ENCODE data around the gene UVRAG. TPM values are rescaled to one million over a fixed set of nuclear protein-coding genes. Genes with fewer than 3 reads are reported as not detected.

UVRAG gene
- total RNA-seq, 1 donor from 2014 or later: 31.0 TPM

GRCh38 chr11:76035020-76035419 is 220.0 kb downstream of the UVRAG start:
- no peak overlapping the region for H3K4me3 ChIP-seq
- no peaks in the 10 kb centered on the region for H3K27me3 ChIP-seq
- intact Hi-C loops (cut with DNase I): no loop called here
- no peaks in the 10 kb centered on the region for H3K36me3 ChIP-seq
- ATAC-seq (no peak), DNase-seq (no peak)
- no peak overlapping the region for H3K27ac ChIP-seq
- H3K4me1 ChIP-seq: no peaks in the 10 kb centered on the region
- no peak for TF ChIP-seq CTCF (IDR thresholded peaks at IDR 0.05)
- no peaks in the 10 kb centered on the region for H3K9me3 ChIP-seq

- intact Hi-C loops (cut with DNase I): no loop called here
- ATAC-seq (no peak), DNase-seq (no peak)
- Histone ChIP-seq H3K27ac (no peak overlapping the region), H3K4me1 (no peaks in the 10 kb centered on the region), H3K27me3 (no peaks in the 10 kb centered on the region), H3K4me3 (no peak overlapping the region), H3K9me3 (no peaks in the 10 kb centered on the region), H3K36me3 (no peaks in the 10 kb centered on the region)
- TF ChIP-seq CTCF (IDR thresholded peaks at IDR 0.05): no peak
Measured at GRCh38 chr11:76038608-76039007, 223.6 kb downstream of the UVRAG start.

GRCh38 chr11:76041208-76041607 is 226.2 kb downstream of the UVRAG start:
- intact Hi-C loops (cut with DNase I): no loop called here

GRCh38 chr11:76044750-76045320 is 229.8 kb downstream of the UVRAG start:
- ATAC-seq: no peak
- intact Hi-C loops (cut with DNase I): no loop called here

More at GRCh38 chr11:76041208-76041607, 226.2 kb downstream of the UVRAG start:
- H3K4me3 ChIP-seq: no peak overlapping the region
- DNase-seq (no peak), ATAC-seq (no peak)
- H3K36me3 ChIP-seq: no peaks in the 10 kb centered on the region
- no peaks in the 10 kb centered on the region for H3K27me3 ChIP-seq
- no peaks in the 10 kb centered on the region for H3K4me1 ChIP-seq
- no peaks in the 10 kb centered on the region for H3K9me3 ChIP-seq
- no peak overlapping the region for H3K27ac ChIP-seq
- TF ChIP-seq CTCF (IDR thresholded peaks at IDR 0.05): no peak

GRCh38 chr11:76047231-76047630 is 232.2 kb downstream of the UVRAG start:
- intact Hi-C loops (cut with DNase I): no loop called here
- no peak for TF ChIP-seq CTCF (IDR thresholded peaks at IDR 0.05)
- no peaks in the 10 kb centered on the region for H3K9me3 ChIP-seq

More at GRCh38 chr11:76044750-76045320, 229.8 kb downstream of the UVRAG start:
- DNase-seq: no peak
- Histone ChIP-seq H3K4me3 (no peak overlapping the region), H3K27ac (no peak overlapping the region), H3K36me3 (no peaks in the 10 kb centered on the region), H3K27me3 (no peaks in the 10 kb centered on the region), H3K4me1 (no peaks in the 10 kb centered on the region), H3K9me3 (no peaks in the 10 kb centered on the region)
- TF ChIP-seq CTCF (IDR thresholded peaks at IDR 0.05): no peak

GRCh38 chr11:76047766-76048165 is 232.8 kb downstream of the UVRAG start:
- intact Hi-C loops (cut with DNase I): no loop called here
- no peak for ATAC-seq
- H3K9me3 ChIP-seq: no peaks in the 10 kb centered on the region
- H3K36me3 ChIP-seq: no peaks in the 10 kb centered on the region
- no peaks in the 10 kb centered on the region for H3K4me1 ChIP-seq
- DNase-seq: no peak
- H3K4me3 ChIP-seq: no peak overlapping the region
- H3K27ac ChIP-seq: no peak overlapping the region
- H3K27me3 ChIP-seq: no peaks in the 10 kb centered on the region
- no peak for TF ChIP-seq CTCF (IDR thresholded peaks at IDR 0.05)

More at GRCh38 chr11:76047231-76047630, 232.2 kb downstream of the UVRAG start:
- no peak for ATAC-seq
- Histone ChIP-seq H3K27ac (no peak overlapping the region), H3K4me3 (no peak overlapping the region), H3K4me1 (no peaks in the 10 kb centered on the region), H3K36me3 (no peaks in the 10 kb centered on the region), H3K27me3 (no peaks in the 10 kb centered on the region)
- no peak for DNase-seq
